Upper lobe of right lung (tissue), 1 donor: ENCODE results near the gene ARHGAP42. TPM values are rescaled to one million over a fixed set of nuclear protein-coding genes. Genes with fewer than 3 reads are reported as not detected.

Experiments used
- ATAC-seq: fragments of 200-7000 bp; cut with Tn5 transposase; one replicate; pipeline ENCODE4 v1.9.1; 2020; ENCODE audit warnings: mild to moderate bottlenecking, moderate library complexity
- DNase-seq: peaks from one replicate; pipeline ENCODE4 v3.0.0-alpha.2; 2020
- H3K27ac ChIP-seq: fragments of 200-600 bp; one replicate; pipeline ENCODE4 v1.8.0; 2022
- H3K27me3 ChIP-seq: fragments of 200-600 bp; one replicate; pipeline ENCODE4 v1.8.0; 2022; ENCODE audit warnings: mild to moderate bottlenecking
- H3K36me3 ChIP-seq: fragments of 200-600 bp; one replicate; pipeline ENCODE4 v1.8.0; 2022
- H3K4me1 ChIP-seq: fragments of 200-600 bp; one replicate; pipeline ENCODE4 v1.8.0; 2022
- H3K4me3 ChIP-seq: fragments of 200-600 bp; one replicate; pipeline ENCODE4 v1.8.0; 2022; ENCODE audit warnings: mild to moderate bottlenecking
- H3K9me3 ChIP-seq: fragments of 200-600 bp; one replicate; pipeline ENCODE4 v1.8.0; 2022
- CTCF ChIP-seq: fragments of 200-600 bp; IDR thresholded peaks from one replicate; pipeline ENCODE4 v1.8.0; 2022; ENCODE audit warnings: antibody characterized with exemption
- intact Hi-C: fragments of 100-400 bp; cut with DNase I; formaldehyde crosslinking; loops from one replicate; pipeline ENCODE4 v1.11.0; 2022
- total RNA-seq: library from RNA; stranded (reverse); fragmentation: NEBNext Ultra II Directional; extraction: Animal tissue kit (Norgen Biotek cat#: 25700); gene quantifications from one replicate; pipeline ENCODE4 v1.2.1, GENCODE V29; 2021
- donor health status: DM: no; HTN: yes; CAD: no; lungs with severe emphysema.

The ARHGAP42 gene
- total RNA-seq, 1 donor from 2014 or later, result 19.8 TPM

GRCh38 chr11:100810666-100811065 lies 123.6 kb downstream of the ARHGAP42 start:
- Histone ChIP-seq H3K9me3 (no peaks in the 10 kb centered on the region), H3K27ac (no peak overlapping the region), H3K36me3 (no peaks in the 10 kb centered on the region), H3K27me3 (no peaks in the 10 kb centered on the region), H3K4me3 (no peak overlapping the region), H3K4me1 (no peaks in the 10 kb centered on the region)
- ATAC-seq (no peak), DNase-seq (no peak)
- intact Hi-C loops, result no loop called here
- TF ChIP-seq CTCF, result no peak

DNA sequence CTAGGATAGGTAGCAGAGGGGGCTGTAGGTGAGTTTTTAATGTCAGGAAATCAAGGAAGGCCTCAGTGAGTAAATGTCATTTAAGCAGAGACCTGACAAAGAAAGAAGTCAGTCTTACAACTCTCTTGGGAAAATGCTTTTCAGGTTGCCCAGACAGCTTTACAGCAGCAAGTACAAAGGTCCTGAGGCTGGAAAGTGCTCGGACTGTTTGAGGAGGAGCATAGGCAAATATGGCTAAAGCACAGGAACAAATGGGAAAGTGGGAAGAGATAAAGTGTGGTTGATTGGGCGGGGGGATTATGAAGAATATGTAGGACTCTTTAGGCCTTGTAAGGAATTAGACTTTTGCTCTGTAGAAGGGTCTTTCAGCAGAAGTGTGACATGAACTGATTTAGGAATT lies 125.4 kb downstream of the ARHGAP42 start:
- Histone ChIP-seq H3K4me3 (no peak overlapping the region), H3K36me3 (no peaks in the 10 kb centered on the region), H3K4me1 (no peaks in the 10 kb centered on the region), H3K9me3 (no peaks in the 10 kb centered on the region), H3K27ac (no peak overlapping the region), H3K27me3 (no peaks in the 10 kb centered on the region)
- no peak for DNase-seq
- ATAC-seq, result no peak
- no peak for TF ChIP-seq CTCF
- intact Hi-C loops, result no loop called here

GRCh38 chr11:100815787-100816330 lies 128.8 kb downstream of the ARHGAP42 start:
- Histone ChIP-seq H3K4me3 (no peak overlapping the region), H3K27me3 (no peaks in the 10 kb centered on the region), H3K4me1 (no peaks in the 10 kb centered on the region), H3K36me3 (no peaks in the 10 kb centered on the region), H3K9me3 (no peaks in the 10 kb centered on the region), H3K27ac (no peak overlapping the region)
- TF ChIP-seq CTCF, result no peak
- no peak for ATAC-seq
- intact Hi-C loops, result no loop called here
- no peak for DNase-seq

DNA sequence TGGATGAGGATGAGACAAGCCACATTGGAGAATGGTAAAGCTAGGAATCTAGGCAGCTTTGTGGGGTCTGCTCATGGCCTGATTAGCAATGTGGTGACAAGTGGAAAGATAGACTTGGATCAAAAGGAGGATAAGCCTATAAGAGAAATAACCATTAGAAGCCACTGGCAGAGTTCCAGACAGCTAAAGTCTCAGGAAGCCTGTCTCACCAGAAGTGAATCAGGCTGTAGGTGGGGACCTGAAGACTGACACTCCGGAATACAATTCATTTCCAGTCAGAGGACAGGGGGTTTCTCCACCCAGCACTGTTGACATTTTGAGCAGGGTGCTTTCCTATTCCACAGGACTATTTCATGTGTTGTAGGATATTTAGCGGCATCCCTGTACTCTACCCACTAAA lies 129.7 kb downstream of the ARHGAP42 start:
- no peak for TF ChIP-seq CTCF
- Histone ChIP-seq H3K27me3 (no peaks in the 10 kb centered on the region), H3K36me3 (no peaks in the 10 kb centered on the region), H3K4me3 (no peak overlapping the region), H3K27ac (no peak overlapping the region), H3K9me3 (no peaks in the 10 kb centered on the region), H3K4me1 (no peaks in the 10 kb centered on the region)
- ATAC-seq (no peak), DNase-seq (no peak)
- intact Hi-C loops, result no loop called here

GRCh38 chr11:100817620-100818019 lies 130.5 kb downstream of the ARHGAP42 start:
- DNase-seq (no peak), ATAC-seq (no peak)
- H3K4me3 ChIP-seq, result no peak overlapping the region
- no peaks in the 10 kb centered on the region for H3K27me3 ChIP-seq
- TF ChIP-seq CTCF, result no peak
- H3K36me3 ChIP-seq, result no peaks in the 10 kb centered on the region
- H3K9me3 ChIP-seq, result no peaks in the 10 kb centered on the region
- intact Hi-C loops, result no loop called here
- no peak overlapping the region for H3K27ac ChIP-seq
- H3K4me1 ChIP-seq, result no peaks in the 10 kb centered on the region

DNA sequence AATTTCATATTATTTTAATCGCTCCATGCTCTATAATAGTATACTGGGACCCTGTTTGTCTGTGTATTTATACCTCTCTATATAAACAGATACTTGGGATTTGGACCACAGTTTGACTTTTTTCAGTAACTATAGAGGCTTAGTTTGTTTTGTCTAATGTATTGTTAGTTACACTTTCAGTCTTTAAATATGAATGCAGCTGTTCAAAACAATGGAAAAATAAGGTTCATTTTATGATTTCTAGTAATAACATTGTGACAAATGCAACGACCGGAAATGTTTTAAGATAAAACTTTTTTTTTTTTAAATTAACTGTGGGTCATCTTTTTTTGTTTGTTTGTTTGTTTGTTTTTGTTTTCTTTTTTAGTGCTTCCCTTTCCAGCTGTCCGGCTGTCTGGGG lies 133.5 kb downstream of the ARHGAP42 start:
- intact Hi-C loops, result no loop called here
- no peak overlapping the region for H3K4me3 ChIP-seq
- DNase-seq (no peak), ATAC-seq (no peak)
- no peaks in the 10 kb centered on the region for H3K36me3 ChIP-seq
- H3K27ac ChIP-seq, result no peak overlapping the region
- H3K9me3 ChIP-seq, result no peaks in the 10 kb centered on the region
- TF ChIP-seq CTCF, result no peak
- no peaks in the 10 kb centered on the region for H3K27me3 ChIP-seq
- H3K4me1 ChIP-seq, result no peaks in the 10 kb centered on the region
